ENCODE measurements around the gene GART. TPM values are rescaled to one million over a fixed set of nuclear protein-coding genes. Genes with fewer than 3 reads are reported as not detected.

Gene GART
- total RNA-seq, 2 donors from 2014 or later = 52.7 to 100 TPM

DNA sequence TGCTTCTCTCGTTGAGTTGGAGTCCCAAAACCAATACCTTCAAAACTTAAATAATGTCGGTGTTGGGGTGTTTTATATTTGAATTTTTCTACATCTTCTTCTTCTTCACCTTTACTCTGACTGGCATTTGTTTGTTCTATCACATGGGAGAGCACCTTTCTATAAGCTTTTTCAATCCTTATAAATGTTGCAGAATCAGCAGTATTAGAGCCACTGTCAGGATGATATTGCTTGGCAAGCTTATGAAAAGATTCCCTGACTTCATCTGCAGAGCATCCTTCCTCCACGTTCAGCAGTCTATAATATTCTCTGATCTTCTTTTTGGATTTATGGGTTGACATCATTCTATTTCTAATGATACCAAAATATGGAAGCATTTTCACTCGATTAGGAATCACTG, 53.0 kb downstream of the GART start:
- Histone ChIP-seq H3K27ac (no peak overlapping the region), H3K4me1 (no peaks in the 10 kb centered on the region), H3K9ac (ENCODE audit: low read depth in 2 of 2, low read length in 2 of 2) (no peak overlapping the region), H3K9me3 (no peaks in the 10 kb centered on the region), H3K4me3 (no peak overlapping the region), H3K27me3 (no peaks in the 10 kb centered on the region), H3K36me3 (no peaks in the 10 kb centered on the region)
- intact Hi-C loops (cut with DNase I) = no loop called here
- DNase-seq = no peak
- TF ChIP-seq, protein P1, sequence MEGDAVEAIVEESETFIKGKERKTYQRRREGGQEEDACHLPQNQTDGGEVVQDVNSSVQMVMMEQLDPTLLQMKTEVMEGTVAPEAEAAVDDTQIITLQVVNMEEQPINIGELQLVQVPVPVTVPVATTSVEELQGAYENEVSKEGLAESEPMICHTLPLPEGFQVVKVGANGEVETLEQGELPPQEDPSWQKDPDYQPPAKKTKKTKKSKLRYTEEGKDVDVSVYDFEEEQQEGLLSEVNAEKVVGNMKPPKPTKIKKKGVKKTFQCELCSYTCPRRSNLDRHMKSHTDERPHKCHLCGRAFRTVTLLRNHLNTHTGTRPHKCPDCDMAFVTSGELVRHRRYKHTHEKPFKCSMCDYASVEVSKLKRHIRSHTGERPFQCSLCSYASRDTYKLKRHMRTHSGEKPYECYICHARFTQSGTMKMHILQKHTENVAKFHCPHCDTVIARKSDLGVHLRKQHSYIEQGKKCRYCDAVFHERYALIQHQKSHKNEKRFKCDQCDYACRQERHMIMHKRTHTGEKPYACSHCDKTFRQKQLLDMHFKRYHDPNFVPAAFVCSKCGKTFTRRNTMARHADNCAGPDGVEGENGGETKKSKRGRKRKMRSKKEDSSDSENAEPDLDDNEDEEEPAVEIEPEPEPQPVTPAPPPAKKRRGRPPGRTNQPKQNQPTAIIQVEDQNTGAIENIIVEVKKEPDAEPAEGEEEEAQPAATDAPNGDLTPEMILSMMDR (IDR thresholded peaks at IDR 0.05) = no peak

DNA sequence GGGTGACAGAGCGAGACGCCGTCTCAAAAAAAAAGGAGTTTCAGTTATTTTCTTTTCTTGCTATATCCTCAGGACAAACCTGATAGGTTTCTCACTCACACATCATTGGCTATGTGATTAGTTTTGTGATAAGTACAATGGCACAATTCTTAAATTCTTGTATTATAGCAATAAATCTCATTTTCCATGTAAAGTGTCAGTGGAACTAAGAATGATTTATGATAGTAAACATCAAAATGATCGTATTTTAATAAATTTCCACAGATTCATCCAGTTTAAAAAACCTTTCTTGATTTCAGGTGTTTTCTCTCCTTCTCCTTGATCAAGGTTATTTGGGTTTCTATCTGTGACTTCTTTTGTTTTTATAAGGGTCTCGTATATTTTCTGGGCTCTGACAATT, 53.9 kb downstream of the GART start:
- H3K9me3 ChIP-seq = no peaks in the 10 kb centered on the region
- no peak for DNase-seq
- no peak overlapping the region for H3K27ac ChIP-seq
- intact Hi-C loops (cut with DNase I) = no loop called here
- H3K4me1 ChIP-seq = no peaks in the 10 kb centered on the region
- TF ChIP-seq, protein P1 (IDR thresholded peaks at IDR 0.05) = no peak
- H3K36me3 ChIP-seq = no peaks in the 10 kb centered on the region
- H3K4me3 ChIP-seq = no peak overlapping the region
- H3K9ac ChIP-seq (ENCODE audit: low read depth in 2 of 2, low read length in 2 of 2) = no peak overlapping the region
- no peaks in the 10 kb centered on the region for H3K27me3 ChIP-seq

DNA sequence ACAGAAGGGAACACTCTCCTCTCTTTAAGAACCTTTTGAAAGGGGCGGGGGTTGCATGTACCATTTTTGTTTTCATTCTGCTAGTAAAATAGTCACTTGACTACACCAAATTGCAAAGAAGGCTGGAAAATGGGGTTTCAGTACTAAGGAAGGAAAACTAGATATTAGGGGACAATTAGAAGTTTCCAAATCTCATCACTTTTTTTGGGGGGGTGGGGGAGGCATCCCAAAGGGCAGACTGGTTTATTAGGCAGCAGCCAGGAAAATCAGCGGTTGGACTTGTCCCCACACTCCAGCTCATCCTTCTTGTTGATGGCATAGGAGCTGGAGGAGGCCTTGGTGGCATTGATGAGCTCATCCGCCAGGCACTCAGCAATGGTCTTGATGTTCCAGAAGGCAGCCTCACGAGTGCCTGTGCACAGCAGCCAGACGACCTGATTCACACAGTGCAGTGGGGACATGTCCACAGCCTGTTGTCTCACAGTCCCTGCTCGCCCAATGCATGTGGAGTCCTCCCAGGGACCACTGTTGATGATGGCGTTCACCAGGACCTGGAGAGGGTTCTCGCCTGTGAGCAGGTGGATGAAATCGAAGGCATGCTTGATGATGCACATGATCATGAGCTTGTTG, 60.5 kb downstream of the GART start:
- no peaks in the 10 kb centered on the region for H3K27me3 ChIP-seq
- H3K36me3 ChIP-seq = no peaks in the 10 kb centered on the region
- peaks cover 5% of the 10 kb centered on the region for H3K4me1 ChIP-seq
- H3K27ac ChIP-seq = no peak overlapping the region
- TF ChIP-seq, protein P1 (IDR thresholded peaks at IDR 0.05) = no peak
- H3K9ac ChIP-seq (ENCODE audit: low read depth in 2 of 2, low read length in 2 of 2) = no peak overlapping the region
- no peaks in the 10 kb centered on the region for H3K9me3 ChIP-seq
- intact Hi-C loops (cut with DNase I) = loop anchor here (5.0 kb wide), 1 partner anchor 61 kb away; the partner anchor contains the start of genes GART and SON
- no peak overlapping the region for H3K4me3 ChIP-seq
- no peak for DNase-seq

DNA sequence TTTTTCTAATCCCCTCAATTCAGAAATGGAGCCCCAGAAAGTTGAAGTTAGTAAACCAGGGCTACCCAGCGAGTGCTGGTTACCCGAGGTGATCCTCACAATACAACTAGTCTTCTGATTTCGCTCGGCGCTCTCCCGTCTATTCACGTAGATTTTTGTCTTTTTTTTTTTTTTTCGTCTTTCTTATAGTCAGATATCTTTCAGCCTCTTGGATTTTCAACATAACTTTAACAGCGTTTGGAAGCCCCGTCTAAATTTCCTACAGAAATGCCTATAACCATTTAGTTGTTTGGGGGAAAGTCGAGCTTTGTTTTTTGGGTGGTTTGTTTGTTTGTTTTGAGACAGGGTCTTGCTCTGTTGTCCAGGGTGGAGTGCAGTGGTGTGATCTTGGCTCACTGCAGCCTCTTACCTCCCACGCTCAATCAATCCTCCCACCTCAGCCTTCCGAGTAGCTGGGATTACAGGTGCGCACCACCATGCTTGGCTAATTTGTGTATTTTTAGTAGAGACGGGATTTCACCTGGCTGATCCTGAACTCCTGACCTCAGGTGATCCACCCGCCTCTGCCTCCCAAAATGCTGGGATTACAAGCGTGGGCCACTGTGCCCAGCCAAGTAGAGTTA, 61.3 kb downstream of the GART start:
- Histone ChIP-seq H3K27ac (peak overlapping the region; percentile 99), H3K27me3 (no peaks in the 10 kb centered on the region), H3K4me1 (peaks cover 5% of the 10 kb centered on the region), H3K4me3 (peak overlapping the region; percentile 99), H3K9ac (ENCODE audit: low read depth in 2 of 2, low read length in 2 of 2) (peak overlapping the region; percentile 73 to 97), H3K36me3 (no peaks in the 10 kb centered on the region), H3K9me3 (no peaks in the 10 kb centered on the region)
- intact Hi-C loops (cut with DNase I) = loop anchor here (5.0 kb wide), 1 partner anchor 62 kb away; the partner anchor contains the start of genes GART and SON
- TF ChIP-seq, protein P1 (IDR thresholded peaks at IDR 0.05) = no peak
- no peak for DNase-seq

DNA sequence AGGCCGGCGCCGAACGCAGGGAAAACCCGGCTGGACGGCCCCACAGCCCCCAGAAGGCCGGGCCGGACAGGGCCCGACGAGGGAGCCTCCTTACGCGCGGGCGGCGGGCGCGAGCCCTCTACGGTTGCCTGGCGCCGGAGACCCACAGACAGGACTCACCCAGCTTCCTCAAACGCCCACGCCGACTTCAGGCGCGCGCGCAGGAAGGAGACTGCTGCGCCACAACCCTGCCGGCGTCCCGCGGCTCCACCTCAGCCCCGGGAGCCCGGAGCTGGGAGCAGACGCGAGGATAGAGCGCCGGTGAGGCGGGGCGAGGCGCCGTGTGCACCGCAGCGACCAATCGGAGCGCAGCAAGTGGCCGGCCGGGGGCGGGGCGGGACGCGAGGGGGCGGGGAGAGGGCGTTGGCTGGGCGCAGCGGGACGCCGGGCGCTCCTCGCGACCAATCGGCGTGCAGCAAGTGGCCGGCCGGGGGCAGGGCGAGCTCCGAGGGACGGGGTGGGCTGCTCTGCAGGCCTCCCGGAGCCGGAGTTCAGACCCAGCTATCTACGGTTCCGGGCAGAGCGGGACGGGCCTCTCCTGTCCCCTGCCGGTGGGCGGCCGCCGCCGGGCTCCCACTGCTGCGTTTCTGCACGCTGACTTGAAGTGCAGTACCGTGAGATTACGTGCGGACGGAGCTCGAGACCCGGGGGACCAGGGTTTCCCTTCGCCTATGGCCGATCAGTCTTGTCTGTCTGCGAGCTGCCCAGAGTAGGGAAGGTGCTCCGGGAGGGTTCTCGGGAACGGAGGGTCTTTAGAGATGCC, 62.0 kb downstream of the GART start, which contains the start of gene TMEM50B:
Gene TMEM50B, minus strand, starts transcription at position 296 of the 802 bp plus-strand sequence. CDS start 11,089 bp downstream, outside the sequence.
- peak within 1 kb of the TSS; percentile 99 for H3K27ac ChIP-seq
- peak within 1 kb of the TSS; percentile 99 for H3K4me3 ChIP-seq
- intact Hi-C loops (cut with DNase I) = loop anchor here (5.0 kb wide), 1 partner anchor 62 kb away; the partner anchor contains the start of genes GART and SON
- peak within 1 kb of the TSS; percentile 94 to 97 for H3K9ac ChIP-seq (ENCODE audit: low read depth in 2 of 2, low read length in 2 of 2)
- TF ChIP-seq, protein P1 (IDR thresholded peaks at IDR 0.05) = peak; percentile 28
- DNase-seq = peak; percentile 97
- H3K9me3 ChIP-seq = no peaks in the 10 kb centered on the region
- no peaks in the 10 kb centered on the region for H3K36me3 ChIP-seq
- no peaks in the 10 kb centered on the region for H3K27me3 ChIP-seq
- H3K4me1 ChIP-seq = peaks cover 5% of the 10 kb centered on the region
